HepG2 (cell line): ENCODE results near the gene PIEZO1. TPM values are rescaled to one million over a fixed set of nuclear protein-coding genes. Genes with fewer than 3 reads are reported as not detected.

Experiments used
- ATF5 ChIP-seq: sonication (generic); formaldehyde crosslinking; IDR thresholded peaks from 2 replicates; pipeline ENCODE4 v1.4.0; 2020; ENCODE audit warnings: mild to moderate bottlenecking, low read depth, missing genetic modification reagents
- BRCA1 ChIP-seq: sonication (generic); formaldehyde crosslinking; IDR thresholded peaks from 2 replicates; pipeline ENCODE4 v1.4.0; 2020; ENCODE audit warnings: missing genetic modification reagents
- CREB3 ChIP-seq: sonication (generic); formaldehyde crosslinking; IDR thresholded peaks from 2 replicates; pipeline ENCODE4 v1.5.0; 2020; ENCODE audit warnings: missing genetic modification reagents
- DRAP1 ChIP-seq: IDR thresholded peaks from 2 replicates; pipeline ENCODE4 v1.6.1; 2016; ENCODE audit warnings: missing genetic modification reagents, missing compliant biosample characterization
- FIP1L1 ChIP-seq: fragments of 200-400 bp; formaldehyde crosslinking; IDR thresholded peaks from 2 replicates; pipeline ENCODE4 v1.6.1; 2018; ENCODE audit warnings: low read depth, mild to moderate bottlenecking, low read length, moderate library complexity, borderline replicate concordance; ENCODE audit not compliant: insufficient read depth
- FOSL2 ChIP-seq: sonication (generic); formaldehyde crosslinking; IDR thresholded peaks from 2 replicates; pipeline ENCODE4 v1.4.0; 2020; ENCODE audit warnings: missing genetic modification reagents
- GMEB2 ChIP-seq: IDR thresholded peaks from 2 replicates; pipeline ENCODE4 v1.6.1; 2016; ENCODE audit warnings: missing biosample characterization, missing genetic modification reagents, low read depth
- MEIS1 ChIP-seq: sonication (generic); formaldehyde crosslinking; IDR thresholded peaks from 2 replicates; pipeline ENCODE4 v1.9.0; 2021; ENCODE audit warnings: mild to moderate bottlenecking, missing genetic modification reagents, moderate library complexity, borderline replicate concordance
- MTF1 ChIP-seq: sonication (generic); formaldehyde crosslinking; IDR thresholded peaks from 2 replicates; pipeline ENCODE4 v1.5.0; 2020; ENCODE audit warnings: missing genetic modification reagents
- PRDM10 ChIP-seq: sonication (generic); formaldehyde crosslinking; IDR thresholded peaks from 2 replicates; pipeline ENCODE4 v1.4.0; 2020; ENCODE audit warnings: low read depth, missing genetic modification reagents
- RBFOX2 ChIP-seq: fragments of 200-400 bp; formaldehyde crosslinking; IDR thresholded peaks from 2 replicates; pipeline ENCODE4 v1.6.1; 2017; ENCODE audit warnings: low read depth, mild to moderate bottlenecking, low read length
- RNF2 ChIP-seq: fragments of 450-650 bp; conservative IDR thresholded peaks from 2 replicates; pipeline ENCODE4 v1.6.1; 2016; ENCODE audit warnings: low read depth
- SMAD1 ChIP-seq: sonication (generic); formaldehyde crosslinking; IDR thresholded peaks from 2 replicates; pipeline ENCODE4 v1.4.0; 2020; ENCODE audit warnings: missing genetic modification reagents, low read depth, mild to moderate bottlenecking, borderline replicate concordance
- SNAI1 ChIP-seq: sonication (generic); formaldehyde crosslinking; IDR thresholded peaks from 2 replicates; pipeline ENCODE4 v1.5.0; 2020; ENCODE audit warnings: mild to moderate bottlenecking, missing genetic modification reagents, borderline replicate concordance
- SPEN ChIP-seq: sonication (generic); formaldehyde crosslinking; IDR thresholded peaks from 2 replicates; pipeline ENCODE4 v1.5.1; 2020; ENCODE audit warnings: low read depth, mild to moderate bottlenecking, missing genetic modification reagents
- TBP ChIP-seq: sonication (generic); formaldehyde crosslinking; IDR thresholded peaks from 2 replicates; pipeline ENCODE4 v1.5.0; 2020; ENCODE audit warnings: missing genetic modification reagents
- ZBTB26 ChIP-seq: IDR thresholded peaks from 2 replicates; pipeline ENCODE4 v1.6.1; 2016; ENCODE audit warnings: missing compliant biosample characterization, missing genetic modification reagents, borderline replicate concordance
- ZNF333 ChIP-seq: sonication (generic); formaldehyde crosslinking; IDR thresholded peaks from 2 replicates; pipeline ENCODE4 v1.4.0; 2020; ENCODE audit warnings: mild to moderate bottlenecking, missing genetic modification reagents, borderline replicate concordance
- ZNF543 ChIP-seq: sonication (generic); formaldehyde crosslinking; IDR thresholded peaks from 2 replicates; pipeline ENCODE4 v1.4.0; 2020; ENCODE audit warnings: mild to moderate bottlenecking, missing genetic modification reagents
- ZNF552 ChIP-seq: sonication (generic); formaldehyde crosslinking; IDR thresholded peaks from 2 replicates; pipeline ENCODE4 v1.9.0; 2022; ENCODE audit warnings: missing genetic modification reagents, mild to moderate bottlenecking, borderline replicate concordance
- polyA plus RNA-seq, 8 experiments: library from polyadenylated mRNA; depleted of rRNA in 3 of 8; stranded (reverse) in 7 of 8; unstranded in 1 of 8; fragments of >200 nt; fragmentation: Illumina TruSeq in 4 of 8; extraction: Trizol in 4 of 8; gene quantifications; 2 replicates each; pipeline versions ENCODE4 v1.2.1 to v1.2.3, GENCODE V29; 2011 to 2016; ENCODE audit warnings: low read depth in 4 of 8, missing spikeins in 1 of 8, mixed read lengths in 1 of 8; ENCODE audit not compliant: insufficient read depth in 1 of 8
- total RNA-seq, 5 experiments: library from RNA; depleted of rRNA; stranded (reverse); fragments of >200 nt; fragmentation: Illumina TruSeq; extraction: Trizol; gene quantifications; 2 replicates each; pipeline ENCODE4 v1.2.3, GENCODE V29; 2016; ENCODE audit warnings: low read depth in 1 of 5

Gene PIEZO1
- total and polyA plus RNA-seq, 2 of the 13 experiments (the other 11 are each of a cell fraction or from before 2014, with no cell fraction given) = 67.9 to 85.0 TPM

- TF ChIP-seq CREB3 (CRISPR knock-in tag) (no peak), ZNF552 (CRISPR knock-in tag) (no peak), DRAP1 (CRISPR knock-in tag) (peak; percentile 48; the same call in 1 of the 2 replicates), RBFOX2 (peak; percentile 79), ATF5 (CRISPR knock-in tag) (no peak), ZNF333 (CRISPR knock-in tag) (peak; percentile 72; the same call in 1 of the 2 replicates), MEIS1 (CRISPR knock-in tag) (peak; percentile 91; the same call in 1 of the 2 replicates), SPEN (CRISPR knock-in tag) (peak; percentile 92), ZNF543 (peak; percentile 77), SNAI1 (no peak), ZBTB26 (0 out of 2 replicates have a peak, but pooled peaks have one; percentile 57), RNF2 (0 out of 2 replicates have a peak, but pooled peaks have one; percentile 19), BRCA1 (CRISPR knock-in tag) (no peak), MTF1 (CRISPR knock-in tag) (no peak), TBP (no peak), FIP1L1 (no peak), FOSL2 (peak; percentile 77), GMEB2 (CRISPR knock-in tag) (no peak), PRDM10 (CRISPR knock-in tag) (peak; percentile 68; the same call in 1 of the 2 replicates), SMAD1 (peak; percentile 93; the same call in 1 of the 2 replicates)
These were observed 84.2 kb downstream of the PIEZO1 start (continued) for GRCh38 chr16:88700636-88701482.
